SIG-M5 (cell line): ENCODE measurements around the gene SPATA20.

Experiments used
- DNase-seq: peaks from one replicate; lab custom pipeline; 2025; lab: John Stamatoyannopoulos, UW

Gene SPATA20

GRCh38 chr17:50520483-50520882, 26.5 kb upstream of the SPATA20 start:
- DNase-seq, result no peak

- DNase-seq, result no peak
Observed at GRCh38 chr17:50521514-50521913, 25.5 kb upstream of the SPATA20 start.

GRCh38 chr17:50522766-50523165, 24.2 kb upstream of the SPATA20 start:
- DNase-seq, result no peak

GRCh38 chr17:50523208-50523607, 23.8 kb upstream of the SPATA20 start:
- no peak for DNase-seq

- DNase-seq, result no peak
Observed at GRCh38 chr17:50524838-50525237, 22.1 kb upstream of the SPATA20 start.

- no peak for DNase-seq
Observed at GRCh38 chr17:50527155-50527762, 19.7 kb upstream of the SPATA20 start.

GRCh38 chr17:50527949-50528474, 19.0 kb upstream of the SPATA20 start:
- DNase-seq, result no peak

- no peak for DNase-seq
Observed at GRCh38 chr17:50529849-50530248, 17.1 kb upstream of the SPATA20 start.

GRCh38 chr17:50531428-50532025, 15.4 kb upstream of the SPATA20 start:
- DNase-seq, result no peak

GRCh38 chr17:50532452-50533024, 14.4 kb upstream of the SPATA20 start, which contains the start of gene EPN3:
EPN3 (plus strand) TSS chr17:50532735; CDS start chr17:50536557, 3,822 bp downstream.
- no peak for DNase-seq

- DNase-seq, result no peak
Observed at GRCh38 chr17:50533185-50533584, 13.8 kb upstream of the SPATA20 start.

- no peak for DNase-seq
Observed at GRCh38 chr17:50533720-50534148, 13.2 kb upstream of the SPATA20 start.

- DNase-seq, result no peak
Observed at GRCh38 chr17:50534222-50534978, 12.6 kb upstream of the SPATA20 start.

- DNase-seq, result no peak
Observed at GRCh38 chr17:50534979-50535326, 12.0 kb upstream of the SPATA20 start.

GRCh38 chr17:50535407-50535806, 11.6 kb upstream of the SPATA20 start:
- DNase-seq, result no peak

- DNase-seq, result no peak
Observed at GRCh38 chr17:50536683-50537646, 10.0 kb upstream of the SPATA20 start.

- no peak for DNase-seq
Observed at GRCh38 chr17:50537721-50538548, 9.0 kb upstream of the SPATA20 start.

GRCh38 chr17:50538549-50539410, 8.2 kb upstream of the SPATA20 start:
- no peak for DNase-seq

GRCh38 chr17:50539762-50540559, 7.0 kb upstream of the SPATA20 start:
- no peak for DNase-seq
